Lung (tissue), 12 donors: ENCODE results near the gene SAMHD1. TPM values are rescaled to one million over a fixed set of nuclear protein-coding genes. Genes with fewer than 3 reads are reported as not detected.

Experiments
- ATAC-seq: fragments of 200-7000 bp; cut with Tn5 transposase; one replicate; pipeline ENCODE4 v1.9.1; 2020; ENCODE audit warnings: moderate number of reproducible peaks; ENCODE audit not compliant: insufficient read depth, low FRiP score
- DNase-seq, 3 donors: peaks; one replicate each; pipeline ENCODE4 v3.0.0-alpha.2; 2013 to 2017
- H3K27ac ChIP-seq, 2 donors: one replicate each; pipeline ENCODE4 v1.5.1; 2013; ENCODE audit warnings: mild to moderate bottlenecking in 2 of 2, moderate library complexity in 2 of 2, control low read depth in 1 of 2, inconsistent platforms in 1 of 2, low read depth in 1 of 2, low read length in 1 of 2
- H3K27me3 ChIP-seq, 3 donors: one replicate each; pipeline ENCODE4 v1.5.1; 2013; ENCODE audit warnings: low read length in 2 of 3; ENCODE audit not compliant: control insufficient read depth in 3 of 3, insufficient read depth in 3 of 3
- H3K36me3 ChIP-seq, 4 donors: one replicate each; pipeline ENCODE4 v1.5.1; 2013; ENCODE audit warnings: low read length in 4 of 4, mild to moderate bottlenecking in 1 of 4, moderate library complexity in 1 of 4; ENCODE audit not compliant: control insufficient read depth in 4 of 4, insufficient read depth in 4 of 4
- H3K4me1 ChIP-seq, 5 donors: one replicate each; pipeline ENCODE4 v1.5.1; 2013; ENCODE audit warnings: low read length in 5 of 5, mild to moderate bottlenecking in 2 of 5, moderate library complexity in 1 of 5; ENCODE audit not compliant: control insufficient read depth in 5 of 5, insufficient read depth in 5 of 5
- H3K4me3 ChIP-seq: one replicate; pipeline ENCODE4 v1.5.1; 2013; ENCODE audit warnings: mild to moderate bottlenecking, control low read depth, moderate library complexity
- H3K9ac ChIP-seq, 2 donors: one replicate each; pipeline ENCODE4 v1.5.1; 2013; ENCODE audit warnings: low read length in 2 of 2, control low read depth in 1 of 2; ENCODE audit not compliant: insufficient read depth in 1 of 2
- H3K9me3 ChIP-seq, 4 donors: one replicate each; pipeline ENCODE4 v1.5.1; 2013; ENCODE audit warnings: low read length in 3 of 4, mild to moderate bottlenecking in 1 of 4, moderate library complexity in 1 of 4; ENCODE audit not compliant: control insufficient read depth in 4 of 4, insufficient read depth in 3 of 4
- CTCF ChIP-seq: IDR thresholded peaks from 2 replicates; pipeline ENCODE4 v1.5.1; 2012; ENCODE audit warnings: mild to moderate bottlenecking; ENCODE audit errors: control extremely low read depth, extremely low read depth
- WGBS, 2 donors: extraction: QIAGEN DNeasy Blood & Tissue Kit; methylation state at CpG; one replicate each; pipeline ENCODE4 v1.1.7; 2013; 5-methylcytosine and 5-hydroxymethylcytosine counted together
- polyA plus RNA-seq, 2 donors: library from polyadenylated mRNA; stranded (reverse); fragments of 200-250 nt; gene quantifications; one replicate each; pipeline ENCODE4 v1.2.1, GENCODE V29; 2013
- total RNA-seq, 2 donors: library from RNA; depleted of rRNA in 1 of 2; stranded (reverse); fragments of >200 nt in 1 of 2; gene quantifications; one replicate each; pipeline ENCODE4 v1.2.1, GENCODE V29; 2014 to 2021
- donor health status: control.
- donor health status: control.
- donor health status: Bipolar disorder and iron deficiency.
- donor health status: healthy.
- donor health status: DM: yes; HTN: yes; CAD: no.

Gene SAMHD1
- total and polyA plus RNA-seq, 4 donors = 59.7 to 184 (median 90.9) TPM

- 79 to 88% methylated on average over 9 of the region's 9 CpGs for WGBS, 2 donors
- no peaks in the 10 kb centered on the region for H3K9me3 ChIP-seq
- ATAC-seq (no peak), DNase-seq (no peak)
- no peak for TF ChIP-seq CTCF
- H3K4me1 ChIP-seq = peaks cover 0 to 24% (median 5%) of the 10 kb centered on the region in 5 donors
- H3K9ac ChIP-seq = no peak overlapping the region
- peak overlapping the region in 1 of 2 donors; percentile 28 for H3K27ac ChIP-seq
- no peaks in the 10 kb centered on the region for H3K27me3 ChIP-seq
- H3K4me3 ChIP-seq = no peak overlapping the region
- peaks cover 0 to 3% (median 0%) of the 10 kb centered on the region in 4 donors for H3K36me3 ChIP-seq
These were observed 102.0 kb downstream of the SAMHD1 start for GRCh38 chr20:36849333-36850065.

- no peak for ATAC-seq
- no peaks in the 10 kb centered on the region for H3K27me3 ChIP-seq
- peak overlapping the region in 1 of 2 donors; percentile 40 for H3K9ac ChIP-seq
- no peaks in the 10 kb centered on the region for H3K9me3 ChIP-seq
- H3K27ac ChIP-seq = peak overlapping the region; percentile 75 to 94
- TF ChIP-seq CTCF = no peak
- peaks cover 0 to 3% (median 0%) of the 10 kb centered on the region in 4 donors for H3K36me3 ChIP-seq
- no peak overlapping the region for H3K4me3 ChIP-seq
- DNase-seq = no peak
- H3K4me1 ChIP-seq = peaks cover 0 to 19% (median 5%) of the 10 kb centered on the region in 5 donors
These were observed 102.8 kb downstream of the SAMHD1 start for GRCh38 chr20:36848677-36849076.

- Histone ChIP-seq H3K4me3 (no peak overlapping the region), H3K9me3 (no peaks in the 10 kb centered on the region), H3K9ac (peak overlapping the region in 1 of 2 donors; percentile 40), H3K27me3 (no peaks in the 10 kb centered on the region), H3K4me1 (peaks cover 0 to 18% (median 5%) of the 10 kb centered on the region in 5 donors), H3K36me3 (peaks cover 0 to 3% (median 0%) of the 10 kb centered on the region in 4 donors), H3K27ac (peak overlapping the region; percentile 75 to 94)
- 59 to 73% methylated on average over 6 of the region's 6 CpGs for WGBS, 2 donors
- no peak for TF ChIP-seq CTCF
- DNase-seq (peak in 2 of 3 donors; percentile 46 to 73), ATAC-seq (no peak)
These were observed 103.3 kb downstream of the SAMHD1 start for GRCh38 chr20:36848078-36848660.
